GM15510 (cell line): ENCODE results near the gene NXN.

Experiments
- POLR2A ChIP-seq: IDR thresholded peaks from 3 replicates; pipeline ENCODE4 v1.6.1; 2011; ENCODE audit warnings: borderline replicate concordance; ENCODE audit not compliant: insufficient read length; ENCODE audit errors: extremely low read depth

The NXN gene

DNA sequence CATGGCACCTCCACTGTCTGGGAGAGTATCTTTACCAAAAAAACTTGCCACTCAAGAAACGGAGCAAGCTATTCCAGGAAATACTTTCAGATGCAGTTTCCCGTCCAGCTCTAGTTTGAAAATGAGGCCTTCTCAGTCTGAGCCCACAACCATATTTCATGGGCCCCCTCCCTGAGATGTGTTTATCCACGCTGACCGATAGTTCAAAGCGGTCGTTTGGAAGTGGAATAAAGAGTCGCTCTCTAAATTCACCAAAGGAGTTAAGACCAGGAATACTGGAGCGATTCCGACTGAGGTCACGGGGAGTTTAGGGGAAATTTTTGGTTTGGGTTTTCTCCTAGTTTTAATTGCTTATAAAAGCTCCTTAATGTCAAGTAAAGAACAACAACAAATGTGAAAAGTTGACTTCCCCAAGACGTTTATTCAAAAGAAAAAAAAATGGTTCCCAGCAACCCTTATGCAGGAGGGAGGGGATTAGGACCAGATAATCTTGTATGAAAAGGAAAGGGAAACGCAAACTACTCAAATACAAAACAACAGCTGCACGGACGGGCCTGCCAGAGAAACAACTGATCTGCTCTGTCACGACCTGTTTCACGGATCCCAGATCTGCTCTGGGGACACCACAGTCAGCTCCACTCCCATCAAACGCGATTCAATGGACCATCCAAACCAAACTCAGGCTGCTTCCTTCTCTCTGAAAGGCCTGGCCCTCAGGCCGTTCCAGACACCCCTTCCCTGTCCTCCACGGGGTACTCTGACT is 120.3 kb downstream of the NXN start:
- TF ChIP-seq POLR2A, result no peak

DNA sequence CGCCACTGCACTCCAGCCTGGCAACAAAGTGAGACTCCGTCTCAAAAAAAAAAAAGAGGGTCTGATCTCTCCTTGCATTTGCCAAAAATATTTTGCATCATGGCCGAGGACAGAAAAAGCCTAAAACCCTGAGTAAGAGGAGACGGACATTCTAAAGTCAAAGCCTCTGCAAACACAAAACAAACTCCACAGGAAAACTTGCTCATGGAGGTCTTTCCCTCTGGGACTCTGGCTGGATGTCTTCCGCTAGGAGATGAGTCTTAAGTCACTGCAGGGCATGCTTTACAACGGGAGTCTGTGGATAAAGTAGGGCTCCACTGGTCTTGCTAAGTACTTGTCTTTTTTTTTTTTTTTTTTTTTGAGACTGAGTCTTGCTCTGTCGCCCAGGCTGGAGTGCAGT is 123.4 kb downstream of the NXN start:
- TF ChIP-seq POLR2A, result no peak

GRCh38 chr17:855569-855968 is 124.0 kb downstream of the NXN start:
- no peak for TF ChIP-seq POLR2A

DNA sequence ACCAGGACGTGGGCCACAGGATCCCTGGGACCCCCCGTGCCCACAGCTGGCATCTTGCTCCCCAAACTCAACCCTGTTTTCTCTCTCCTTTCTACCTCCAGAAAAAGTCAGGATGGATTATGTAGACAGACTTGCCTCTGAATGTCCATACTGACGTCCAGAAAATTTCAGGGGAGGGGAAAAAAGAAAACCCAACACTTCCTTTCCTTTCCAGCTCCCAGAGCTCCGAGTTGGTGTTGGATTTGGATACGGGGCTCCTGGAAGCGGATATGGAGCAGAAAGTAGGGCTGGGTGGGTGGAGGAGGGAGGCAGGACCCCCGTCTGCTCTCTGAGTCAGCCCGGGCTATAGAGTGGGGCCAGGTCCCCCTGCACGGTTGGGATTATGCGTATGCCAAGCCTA is 127.2 kb downstream of the NXN start:
- no peak for TF ChIP-seq POLR2A

DNA sequence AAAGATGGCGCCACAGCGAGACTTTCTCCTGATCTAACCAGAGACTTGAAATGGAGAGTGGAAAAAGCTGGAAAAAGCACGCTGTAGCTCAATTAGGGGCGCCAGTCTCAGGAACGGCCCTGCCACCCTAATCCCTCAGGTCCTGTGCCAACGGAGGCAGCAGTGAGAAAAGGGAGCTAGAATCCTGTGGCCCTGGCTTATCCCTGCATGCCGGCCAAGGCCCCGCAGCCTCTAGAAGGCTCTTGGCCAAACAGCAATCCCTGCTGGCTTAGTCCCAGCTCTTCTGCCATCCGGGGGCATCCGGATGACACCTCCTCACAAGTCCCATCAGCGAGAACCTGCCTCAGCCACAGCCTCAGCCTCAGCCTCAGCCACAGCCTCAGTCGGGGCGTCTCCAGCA is 127.7 kb downstream of the NXN start:
- no peak for TF ChIP-seq POLR2A

GRCh38 chr17:850851-851763 is 128.5 kb downstream of the NXN start:
- TF ChIP-seq POLR2A, result no peak

DNA sequence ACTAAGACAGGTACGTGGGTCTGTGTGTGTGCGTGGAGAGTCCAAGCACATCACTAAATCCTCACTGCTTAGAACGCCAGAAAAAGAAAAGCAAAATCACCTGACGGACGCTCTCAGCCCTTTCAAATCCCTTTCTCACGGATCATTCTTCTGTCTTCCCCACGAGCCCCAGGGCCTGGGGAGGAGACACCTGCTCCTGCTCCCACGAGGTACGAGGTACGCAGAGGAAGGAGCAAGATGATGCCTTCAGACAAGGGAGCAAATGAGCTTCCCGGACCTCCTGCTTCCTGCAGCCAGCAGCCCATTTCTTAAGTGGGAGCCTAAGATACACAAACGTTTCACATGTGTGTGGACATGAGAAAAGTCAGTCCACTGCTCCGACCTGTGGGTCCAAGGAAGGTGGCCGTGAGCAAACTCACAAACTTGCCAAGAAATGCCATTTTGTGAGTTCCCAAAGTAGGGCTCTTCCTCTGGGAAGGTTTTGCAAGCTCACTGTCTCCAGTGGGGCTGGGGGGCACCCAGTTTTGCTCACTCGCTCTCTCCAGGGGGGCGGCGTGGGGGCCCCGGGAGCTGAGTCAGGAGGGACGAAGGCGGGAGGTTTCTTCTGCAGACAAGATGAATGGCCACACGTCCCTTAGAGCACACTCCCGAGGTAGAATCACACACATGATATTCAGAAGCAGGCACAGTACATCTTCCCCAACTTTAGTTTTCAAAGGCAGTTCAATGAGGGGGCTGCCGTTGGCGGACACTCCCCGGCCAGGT is 129.3 kb downstream of the NXN start:
- no peak for TF ChIP-seq POLR2A

DNA sequence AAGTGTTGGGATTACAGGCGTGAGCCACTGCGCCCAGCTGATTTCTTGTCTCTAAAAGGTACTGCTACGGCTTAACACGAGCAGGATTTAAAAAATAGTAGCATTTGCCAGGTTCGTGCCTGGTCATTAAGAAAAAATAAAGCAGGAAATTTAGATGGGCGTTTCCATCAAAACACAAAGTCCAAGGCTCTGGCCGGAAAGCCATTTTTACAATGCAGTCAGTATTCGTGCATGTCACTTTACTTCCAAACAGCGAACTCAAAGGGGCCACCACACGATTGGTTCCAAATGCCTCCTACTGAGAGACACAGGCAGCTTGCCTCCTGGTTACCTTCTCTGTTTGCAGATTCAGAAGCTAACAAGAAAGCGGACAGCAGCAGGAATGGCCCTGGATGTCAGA is 131.2 kb downstream of the NXN start:
- TF ChIP-seq POLR2A, result no peak

GRCh38 chr17:846901-847843 is 132.4 kb downstream of the NXN start:
- no peak for TF ChIP-seq POLR2A

- TF ChIP-seq POLR2A, result no peak
Measured at GRCh38 chr17:841313-841712, 138.3 kb downstream of the NXN start.

DNA sequence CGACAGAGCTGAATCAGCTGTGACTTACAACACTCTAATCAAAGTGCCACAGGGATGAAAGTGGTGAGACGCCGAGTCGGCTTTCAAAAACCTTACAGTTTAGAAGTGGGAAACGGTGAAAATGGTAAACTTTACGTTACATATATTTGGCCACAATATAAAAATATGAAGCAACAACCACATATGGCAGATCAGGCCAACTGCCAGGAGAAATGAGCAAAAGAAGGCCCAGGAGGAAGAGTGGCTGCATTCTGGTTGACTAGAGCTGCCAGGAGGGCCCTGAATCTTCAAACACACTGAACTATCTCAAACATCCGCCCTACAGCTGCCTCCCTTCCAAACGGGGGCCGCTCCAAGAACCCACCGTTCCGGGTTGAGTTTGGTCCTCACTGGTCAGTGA is 141.1 kb downstream of the NXN start:
- TF ChIP-seq POLR2A, result no peak

DNA sequence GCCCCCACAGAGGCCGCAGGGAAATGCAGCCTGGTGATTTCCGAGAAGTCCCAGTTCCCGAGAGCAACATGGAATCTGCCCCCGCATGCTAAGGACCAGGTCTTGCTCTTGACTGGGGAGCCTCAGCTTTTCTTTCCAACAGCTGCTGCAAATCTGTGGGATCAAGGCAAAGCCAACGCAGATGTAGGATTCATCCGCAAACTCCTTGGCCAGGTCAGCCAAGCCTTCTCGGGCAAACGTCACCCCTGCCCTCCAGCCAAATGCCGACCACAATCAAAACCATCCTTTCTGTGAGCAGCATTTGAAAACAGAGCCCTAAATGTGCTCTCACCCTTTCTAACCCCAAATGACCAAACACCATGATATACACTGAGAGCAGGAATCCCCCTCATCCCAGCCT is 143.4 kb downstream of the NXN start:
- TF ChIP-seq POLR2A, result no peak

GRCh38 chr17:835263-835662 is 144.3 kb downstream of the NXN start:
- TF ChIP-seq POLR2A, result no peak

DNA sequence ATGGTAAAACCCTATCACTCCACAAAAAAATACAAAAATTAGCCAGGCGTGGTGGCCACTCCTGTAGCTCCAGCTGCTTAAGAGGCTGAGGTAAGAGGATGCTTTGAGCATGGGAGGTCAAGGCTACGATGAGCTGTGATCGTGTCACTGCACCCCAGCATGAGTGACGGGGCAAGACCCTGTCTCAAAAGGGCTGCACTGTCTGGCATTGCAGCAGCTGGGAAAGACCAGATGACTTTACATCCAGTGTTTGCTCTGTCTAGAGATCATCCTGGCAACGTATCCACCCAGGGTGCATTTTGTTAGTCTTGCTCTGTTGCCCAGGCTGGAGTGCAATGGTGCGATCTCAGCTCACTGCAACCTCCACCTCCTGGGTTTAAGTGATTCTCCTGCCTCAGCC is 145.4 kb downstream of the NXN start:
- TF ChIP-seq POLR2A, result no peak

- no peak for TF ChIP-seq POLR2A
Measured at GRCh38 chr17:830950-831349, 148.6 kb downstream of the NXN start.

GRCh38 chr17:830381-830780 is 149.2 kb downstream of the NXN start:
- no peak for TF ChIP-seq POLR2A
